K562 (cell line): ENCODE measurements around the gene PPM1N. TPM values are rescaled to one million over a fixed set of nuclear protein-coding genes. Genes with fewer than 3 reads are reported as not detected.

Source experiments
- DDX20 ChIP-seq: fragments of 450-650 bp; IDR thresholded peaks from 2 replicates; pipeline ENCODE4 v1.6.1; 2016; ENCODE audit warnings: missing genetic modification characterization, low read depth, mild to moderate bottlenecking, missing compliant biosample characterization, moderate library complexity
- ESRRB ChIP-seq: fragments of 250-450 bp; sonication (Bioruptor Pico); IDR thresholded peaks from 2 replicates; pipeline ENCODE4 v1.5.0; 2020; ENCODE audit warnings: mild to moderate bottlenecking, moderate library complexity, borderline replicate concordance
- GTF2E2 ChIP-seq: fragments of 200-800 bp; sonication (Bioruptor generic); IDR thresholded peaks from 2 replicates; pipeline ENCODE4 v1.6.1; 2016; ENCODE audit warnings: missing genetic modification characterization, missing compliant biosample characterization
- HDGF ChIP-seq: fragments of 450-650 bp; IDR thresholded peaks from 2 replicates; pipeline ENCODE4 v1.6.1; 2016
- L3MBTL2 ChIP-seq: fragments of 450-650 bp; IDR thresholded peaks from 2 replicates; pipeline ENCODE4 v1.6.1; 2016; ENCODE audit warnings: mild to moderate bottlenecking, moderate library complexity
- NFE2 ChIP-seq: IDR thresholded peaks from 2 replicates; pipeline ENCODE4 v1.6.1; 2014; ENCODE audit warnings: antibody characterized with exemption, low read depth
- NR2F6 ChIP-seq: fragments of 450-650 bp; formaldehyde crosslinking; IDR thresholded peaks from 2 replicates; pipeline ENCODE4 v1.4.0; 2020; ENCODE audit warnings: mild to moderate bottlenecking
- PHTF2 ChIP-seq: fragments of 250-450 bp; sonication (Bioruptor Pico); IDR thresholded peaks from 2 replicates; pipeline ENCODE4 v1.5.0; 2021; ENCODE audit warnings: mild to moderate bottlenecking
- PRDM10 ChIP-seq: fragments of 450-650 bp; IDR thresholded peaks from 2 replicates; pipeline ENCODE4 v1.6.1; 2018; ENCODE audit not compliant: partially characterized antibody
- RBM25 ChIP-seq: fragments of 200-400 bp; formaldehyde crosslinking; IDR thresholded peaks from 2 replicates; pipeline ENCODE4 v1.6.1; 2018; ENCODE audit warnings: low read length, low read depth, moderate library complexity; ENCODE audit not compliant: severe bottlenecking
- TBP ChIP-seq: optimal IDR thresholded peaks from 2 replicates; pipeline ENCODE3; 2011; ENCODE audit warnings: low read depth, low read length, improper control_type of control experiment
- THAP7 ChIP-seq: fragments of 250-450 bp; sonication (Bioruptor Pico); IDR thresholded peaks from 2 replicates; pipeline ENCODE4 v1.5.0; 2021
- ZBTB40 ChIP-seq, 2 experiments: fragments of 450-650 bp in 1 of 2; sonication (generic) in 1 of 2; formaldehyde crosslinking in 1 of 2; IDR thresholded peaks; 2 replicates each; pipeline versions ENCODE4 v1.7.1 to v1.9.0; 2016 to 2022; ENCODE audit warnings: inconsistent platforms in 1 of 2, mild to moderate bottlenecking in 1 of 2, missing genetic modification reagents in 1 of 2
- polyA plus RNA-seq, 8 experiments: library from polyadenylated mRNA; depleted of rRNA in 4 of 8; stranded (reverse) in 5 of 8; unstranded in 3 of 8; fragments of >200 nt; fragmentation: Nextera tagmentation in 2 of 8; fragmentation: Illumina TruSeq in 1 of 8; extraction: Ambion mirVana in 2 of 8; extraction: Trizol in 1 of 8; gene quantifications; 2 replicates each; pipeline versions ENCODE4 v1.2.1 to v1.2.3, GENCODE V29; 2011 to 2014; ENCODE audit warnings: inconsistent platforms in 1 of 8, missing spikeins in 1 of 8
- total RNA-seq, 7 experiments: library from RNA; depleted of rRNA in 6 of 7; stranded (reverse); fragments of >200 nt in 6 of 7; fragmentation: Illumina TruSeq in 2 of 7; extraction: Trizol in 2 of 7; gene quantifications; 2 replicates each; pipeline versions ENCODE4 v1.2.1 to v1.2.3, GENCODE V29; 2011 to 2021; ENCODE audit warnings: low replicate concordance in 1 of 7

PPM1N gene
- total and polyA plus RNA-seq, 9 of the 15 experiments (the other 6 are each of a cell fraction or from before 2014, with no cell fraction given) = 4.5 to 15.6 (median 8.7) TPM

DNA sequence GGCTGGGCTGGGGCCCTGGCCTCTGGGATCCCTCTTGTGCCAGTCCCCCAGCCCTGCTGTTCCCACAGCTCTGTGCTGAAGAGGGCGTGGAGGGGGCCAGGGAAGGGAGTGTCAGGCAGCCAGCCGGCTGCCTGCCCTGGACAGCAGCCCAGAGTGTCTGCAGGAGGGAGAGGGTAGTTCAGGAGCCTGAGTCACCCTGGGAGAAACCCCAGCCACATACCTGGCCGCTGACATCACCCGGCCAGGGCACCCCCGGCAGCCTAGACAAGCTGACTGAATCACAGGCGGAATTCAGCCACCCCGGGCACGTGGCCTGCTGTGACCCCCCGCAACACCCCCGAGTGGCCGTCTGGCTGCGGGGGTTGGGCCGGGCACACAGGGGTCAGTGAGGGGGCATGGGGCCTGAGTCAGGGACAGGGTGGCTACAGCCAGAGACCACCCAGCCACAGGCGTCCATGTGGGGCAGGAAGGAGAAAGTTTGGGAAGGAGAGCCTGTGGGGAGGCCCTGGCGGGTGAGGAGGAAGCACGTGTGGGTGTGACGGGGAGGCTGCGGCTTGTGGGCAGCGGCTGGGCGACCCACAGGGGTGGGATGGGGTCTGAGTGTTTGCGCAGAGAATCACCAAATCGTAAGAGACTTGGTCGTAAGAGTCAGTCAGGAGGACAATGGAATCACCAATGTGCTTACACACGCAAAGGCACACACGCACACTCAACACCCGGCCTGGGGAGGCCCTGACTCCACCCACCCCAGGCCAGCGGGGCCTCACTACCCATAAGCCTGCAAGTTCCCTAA, 42.3 kb upstream of the PPM1N start (continued):
- TF ChIP-seq PRDM10 (no peak), ESRRB (no peak), DDX20 (tag) (no peak), NR2F6 (CRISPR knock-in tag) (no peak), NFE2 (peak; percentile 82), HDGF (no peak), THAP7 (CRISPR knock-in tag) (no peak), PHTF2 (CRISPR knock-in tag) (no peak), RBM25 (no peak), ZBTB40 (IDR thresholded peaks at IDR 0.05) (peak; percentile 22; the same call in 1 of the 2 replicates), ZBTB40 (CRISPR knock-in tag; IDR thresholded peaks at IDR 0.05) (no peak), TBP (peak; percentile 51), L3MBTL2 (peak; percentile 84), GTF2E2 (tag) (no peak)
